Stimulated activated CD4-positive, alpha-beta T cell treated with anti-CD3 and anti-CD28 coated beads, Interleukin-2, amount 100 ng/mL, for 48 hours (primary cell): ENCODE measurements around the gene AGXT.

Source experiments
- DNase-seq, 2 donors: peaks; one replicate each; pipeline ENCODE4 v3.0.0-alpha.2; 2020

Gene AGXT

DNA sequence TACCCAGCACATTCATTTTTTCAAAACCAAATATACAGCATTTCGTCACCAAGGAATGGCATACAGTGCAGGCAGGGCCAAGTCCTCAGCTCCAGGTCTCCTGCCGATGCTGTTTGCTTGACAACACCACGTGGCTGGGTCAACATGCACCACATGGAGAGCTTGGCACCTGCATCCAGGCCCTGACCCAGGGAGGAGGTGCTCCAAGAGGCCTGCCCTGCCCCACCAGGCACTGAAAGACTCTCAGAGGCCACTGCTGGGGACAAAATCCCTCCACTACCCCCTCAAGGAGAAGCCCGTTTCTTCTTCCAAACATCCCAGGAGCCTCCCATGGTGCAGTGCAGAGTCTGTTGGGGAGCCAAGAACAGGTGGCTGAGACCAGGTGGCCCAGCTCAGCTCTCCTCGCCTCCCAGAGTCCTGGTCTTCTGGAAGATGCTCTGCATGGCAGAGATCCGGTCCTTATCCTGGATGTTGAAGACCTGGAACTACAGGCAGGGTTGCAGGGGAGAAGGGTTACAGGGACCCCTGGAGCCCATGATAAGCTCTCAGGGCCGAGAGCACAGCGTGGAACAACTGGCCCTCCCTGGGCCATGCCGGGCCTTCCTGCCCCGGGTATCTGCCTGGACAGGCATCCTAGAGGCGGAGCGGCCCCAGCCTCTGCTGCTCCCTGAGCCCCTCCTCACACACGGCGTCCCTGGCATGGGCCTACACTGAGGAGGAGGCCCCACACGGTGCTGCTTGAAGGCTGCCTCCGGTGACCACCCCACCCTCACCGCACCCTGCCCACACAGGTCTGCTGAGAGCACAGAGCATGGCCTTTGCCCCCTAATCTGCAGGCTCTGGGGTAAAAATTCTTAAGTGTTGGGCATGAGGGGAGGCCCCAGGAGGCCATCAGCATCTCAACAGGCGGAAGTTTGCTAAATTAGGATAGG is 18.3 kb downstream of the AGXT start:
- DNase-seq = no peak

DNA sequence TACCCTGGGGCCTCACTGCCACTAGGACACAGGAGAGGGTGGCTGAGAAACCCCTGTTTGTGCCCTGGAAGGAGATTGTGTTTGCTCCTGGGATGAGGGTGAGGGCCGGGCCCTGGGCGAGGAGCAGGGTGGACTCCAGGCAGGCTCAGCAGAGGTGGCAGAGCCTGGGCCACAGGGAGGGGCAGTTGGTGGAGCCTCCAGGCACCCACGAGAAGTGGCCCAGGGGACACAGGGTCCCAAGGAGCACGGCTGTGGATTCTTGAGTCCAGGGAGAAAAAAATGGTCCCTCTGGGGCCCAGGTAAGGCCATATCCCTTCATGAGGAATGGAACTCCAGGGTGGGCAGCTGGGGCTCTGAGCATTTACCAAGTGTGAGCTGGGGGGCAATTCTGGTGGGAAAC is 19.0 kb downstream of the AGXT start:
- DNase-seq = no peak

DNA sequence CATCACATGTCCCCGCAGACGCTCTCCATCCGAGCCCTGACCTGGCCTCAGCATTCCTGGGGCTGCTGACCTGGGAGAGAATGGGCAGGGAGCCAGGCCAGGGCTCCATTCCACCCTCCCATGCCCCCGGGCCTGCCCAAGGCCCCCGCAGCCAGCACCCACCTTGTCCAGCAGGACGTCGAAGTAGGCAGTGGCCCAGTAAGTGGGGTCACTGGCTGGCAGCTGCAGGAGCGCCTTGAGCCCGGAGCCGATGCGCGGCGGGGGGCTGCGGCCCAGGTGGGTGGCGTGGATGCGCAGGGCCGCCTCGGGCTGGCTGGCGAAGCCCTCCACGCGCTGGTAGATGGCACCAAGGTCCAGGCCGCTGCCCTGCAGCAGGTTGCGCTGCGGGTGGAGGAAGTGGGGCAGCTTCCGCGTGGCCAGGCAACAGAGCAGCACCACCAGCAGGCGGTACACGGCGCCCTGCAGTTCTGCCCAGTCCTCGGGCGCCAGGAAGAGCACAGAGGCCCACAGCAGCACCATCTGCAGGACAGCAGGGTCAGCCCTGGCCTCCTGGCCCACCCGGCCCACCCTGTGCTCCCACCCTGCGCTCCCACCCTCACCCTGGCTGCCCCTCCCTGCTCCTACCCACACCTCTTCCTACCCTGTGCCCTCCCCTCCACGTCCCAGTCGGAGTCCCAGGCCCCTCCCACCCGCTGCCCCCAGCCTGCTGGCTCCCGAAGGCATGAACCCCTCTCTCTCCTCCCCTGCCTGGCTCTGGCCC is 19.7 kb downstream of the AGXT start:
- DNase-seq = no peak

DNA sequence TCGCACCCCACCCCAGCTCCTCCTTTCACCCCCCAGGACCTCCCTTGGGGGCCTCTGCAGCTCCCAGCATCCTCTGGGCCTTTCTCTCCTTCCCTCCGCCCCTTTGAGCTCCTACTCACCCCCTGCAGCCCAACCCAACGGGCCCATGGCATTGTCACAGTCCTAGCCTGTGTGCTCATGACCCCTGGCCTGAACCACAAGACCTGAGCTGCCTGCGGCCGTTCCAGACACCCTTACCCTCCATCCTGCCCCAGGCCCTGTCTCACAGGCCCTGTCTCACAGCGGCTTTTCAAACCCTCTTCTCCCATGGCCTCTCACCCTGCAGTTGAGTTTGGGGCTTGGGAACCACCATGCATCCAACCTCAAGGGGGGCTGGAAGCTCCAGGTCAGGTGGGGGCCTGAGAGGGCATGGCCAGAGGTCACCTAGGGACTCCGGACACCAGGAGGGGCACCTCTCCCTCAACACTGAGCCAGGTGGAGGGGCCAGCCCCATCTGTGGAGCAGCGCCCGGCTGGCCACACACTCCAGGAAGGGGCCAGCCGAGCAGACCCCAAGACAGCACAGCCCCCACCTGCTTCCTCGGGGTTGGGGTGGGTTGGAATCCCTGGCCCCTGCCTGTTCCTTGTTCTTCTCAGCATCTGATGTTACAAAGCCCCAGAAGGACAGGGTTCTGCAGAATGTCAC is 20.4 kb downstream of the AGXT start:
- no peak for DNase-seq

DNA sequence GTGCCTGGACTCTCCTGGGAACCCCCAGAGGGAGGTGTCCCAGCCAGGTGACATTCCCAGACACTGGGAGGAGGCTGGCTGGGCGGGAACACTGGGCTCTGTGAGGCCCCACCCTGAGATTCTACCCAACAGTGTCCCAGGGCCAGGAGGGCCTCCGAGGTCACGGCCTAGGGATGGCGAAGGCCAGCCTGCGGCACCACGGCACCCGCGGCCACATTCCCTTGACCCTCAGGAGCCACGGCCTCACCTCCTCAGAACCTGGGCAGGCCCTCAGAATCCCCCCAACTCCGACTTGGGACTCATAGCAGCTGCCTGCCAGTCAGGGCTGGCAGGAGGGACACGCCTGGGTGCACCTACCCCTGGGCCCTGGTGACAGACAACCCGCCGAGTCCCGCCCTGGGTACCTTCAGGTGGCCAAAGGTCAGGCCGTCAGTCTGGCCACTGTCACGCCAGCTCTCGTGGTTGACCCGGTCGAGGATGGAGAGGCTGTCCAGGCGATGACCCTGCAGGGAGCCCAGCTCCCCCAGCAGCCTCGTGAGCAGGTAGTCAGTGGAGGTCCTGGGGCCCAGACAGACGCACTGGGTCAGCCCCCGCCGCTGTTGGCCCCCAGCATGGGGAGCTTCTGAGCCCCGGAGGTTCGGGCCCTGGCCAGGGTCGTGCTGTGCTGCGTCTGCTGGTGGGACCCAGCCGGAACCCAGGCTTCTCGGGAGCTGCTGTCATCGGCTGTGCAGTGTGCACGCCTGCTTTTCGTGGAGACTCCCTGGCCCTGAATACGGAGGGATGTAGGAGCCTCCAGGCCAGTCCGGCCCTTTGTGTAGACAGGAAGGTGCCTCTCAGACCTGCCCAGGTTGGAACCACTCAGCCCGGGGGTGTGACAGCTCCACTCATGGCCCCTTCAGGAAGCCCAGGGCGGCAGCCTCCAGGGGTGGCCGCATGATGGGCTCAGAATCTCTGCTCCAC is 21.3 kb downstream of the AGXT start:
- DNase-seq = no peak

DNA sequence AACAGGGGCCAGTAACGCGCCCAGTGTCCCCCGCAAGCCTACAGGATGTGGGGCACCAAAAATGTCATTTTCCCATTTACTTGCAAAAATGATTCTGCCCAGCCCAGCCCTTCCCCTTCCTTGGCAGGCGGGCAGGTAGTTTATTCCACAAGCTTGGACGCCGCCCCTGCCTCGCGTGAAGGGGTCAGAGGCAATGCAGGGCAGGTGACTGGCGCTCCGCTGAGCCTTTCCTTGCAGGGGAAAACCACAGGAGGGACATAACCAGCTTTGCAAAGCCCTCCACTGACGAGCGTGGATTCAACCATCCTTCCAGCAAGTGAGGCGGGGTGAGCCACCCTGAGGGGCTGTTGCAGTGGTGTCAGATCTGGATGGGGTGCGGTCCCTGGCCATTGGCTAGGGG is 22.1 kb downstream of the AGXT start:
- no peak for DNase-seq

DNA sequence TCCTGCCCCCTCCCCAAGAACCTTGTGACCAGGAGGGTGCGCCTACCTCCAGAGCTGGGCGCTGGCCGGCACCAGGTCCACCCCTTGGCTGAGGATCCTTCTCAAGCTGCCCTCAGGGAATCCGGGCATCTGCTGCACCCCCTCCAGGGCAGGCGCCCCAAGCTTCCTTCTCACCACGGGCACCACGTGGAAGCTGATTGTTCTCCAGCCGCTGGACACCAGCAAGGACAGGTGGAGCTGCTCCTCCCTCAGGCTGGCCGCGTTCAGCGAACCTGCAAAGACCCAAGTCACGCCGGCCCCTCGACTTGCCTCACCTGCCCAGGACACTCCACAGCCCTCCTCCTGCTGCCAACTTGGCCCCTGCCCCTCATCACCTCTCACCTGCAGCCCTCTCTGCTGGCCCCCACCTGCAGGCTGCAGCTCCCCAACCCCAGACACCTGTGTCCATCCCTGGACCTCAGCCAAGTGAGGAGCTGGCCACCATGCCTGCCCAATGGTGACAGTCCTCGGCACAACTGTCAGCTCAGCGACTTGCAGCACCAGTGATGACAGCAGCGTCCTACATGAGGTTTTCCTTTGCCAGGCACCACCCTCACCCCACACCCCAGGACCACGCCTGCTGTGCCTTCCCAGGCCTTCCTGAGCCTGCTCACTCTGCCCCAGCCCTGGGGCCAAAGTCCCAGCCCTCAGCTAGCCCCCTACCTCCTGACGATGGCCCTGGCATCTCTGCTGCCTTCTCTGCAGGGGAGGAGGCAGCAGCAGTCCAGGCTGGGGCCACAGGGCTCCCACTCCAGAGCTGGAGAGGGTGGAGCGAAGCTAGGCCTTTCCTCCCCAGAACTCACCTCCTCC is 23.1 kb downstream of the AGXT start:
- no peak for DNase-seq

DNA sequence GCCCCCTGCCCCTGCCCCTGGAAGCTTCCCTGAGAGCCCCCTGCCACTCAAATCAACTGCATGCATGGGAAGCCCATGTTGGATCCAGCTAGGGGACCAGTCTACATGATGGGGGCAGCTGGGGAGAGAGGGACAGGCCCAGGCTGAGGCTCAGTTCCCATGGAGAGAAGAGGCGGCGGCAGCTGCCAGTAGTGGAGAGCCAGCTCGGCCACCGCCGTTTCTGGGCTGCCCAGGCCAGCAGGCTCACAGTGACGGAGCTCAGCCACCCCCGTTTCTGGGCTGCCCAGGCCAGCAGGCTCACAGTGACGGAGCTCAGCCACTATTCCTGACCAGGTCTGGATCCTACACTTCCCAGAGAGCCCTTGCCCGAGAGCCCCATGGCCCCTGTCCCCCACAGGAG is 23.7 kb downstream of the AGXT start:
- DNase-seq = no peak

DNA sequence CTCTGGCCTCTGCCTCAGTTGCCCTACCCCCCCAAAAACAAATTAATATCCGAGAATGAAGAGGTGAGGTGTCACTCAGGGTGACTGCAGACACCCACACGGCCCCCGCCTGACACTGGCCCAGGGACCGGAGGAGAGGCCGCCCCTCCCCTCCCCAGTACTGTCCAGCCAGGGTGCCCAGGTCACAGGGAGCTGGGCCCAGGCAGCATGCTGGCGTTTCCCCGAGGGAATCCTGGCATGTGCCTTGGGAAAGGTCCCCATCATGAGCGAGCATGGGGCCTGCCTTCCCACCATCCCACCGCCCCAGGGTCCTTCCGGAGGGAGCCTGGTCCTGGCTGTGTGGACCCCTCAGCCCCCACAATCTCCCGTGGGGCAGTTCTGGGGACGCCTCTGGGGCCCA is 24.3 kb downstream of the AGXT start:
- DNase-seq = no peak

DNA sequence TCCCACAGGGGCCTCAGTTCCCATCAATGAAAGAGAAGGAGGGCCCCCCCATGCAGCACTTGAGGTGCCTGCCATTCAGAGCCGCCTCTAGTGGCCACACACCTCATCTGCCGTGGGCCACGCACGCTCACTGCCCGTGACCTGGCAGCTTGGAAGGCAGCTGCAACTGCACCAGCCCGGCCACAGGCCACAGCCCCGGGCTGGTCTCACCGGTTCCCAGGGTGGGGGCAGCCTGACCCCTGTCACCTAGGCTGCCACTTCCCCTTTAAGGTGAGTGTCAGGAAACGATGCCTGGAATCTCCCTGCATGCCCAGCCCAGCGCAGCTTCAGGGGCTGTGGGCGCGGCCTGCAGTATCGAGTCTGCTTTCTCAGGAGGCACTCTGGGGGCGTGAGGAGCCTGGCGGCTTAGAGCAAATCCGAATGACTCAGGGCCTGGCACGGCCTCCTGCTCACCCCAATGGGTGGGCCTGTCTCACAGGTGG is 24.8 kb downstream of the AGXT start:
- DNase-seq = peak in 1 of 2 donors; percentile 32

DNA sequence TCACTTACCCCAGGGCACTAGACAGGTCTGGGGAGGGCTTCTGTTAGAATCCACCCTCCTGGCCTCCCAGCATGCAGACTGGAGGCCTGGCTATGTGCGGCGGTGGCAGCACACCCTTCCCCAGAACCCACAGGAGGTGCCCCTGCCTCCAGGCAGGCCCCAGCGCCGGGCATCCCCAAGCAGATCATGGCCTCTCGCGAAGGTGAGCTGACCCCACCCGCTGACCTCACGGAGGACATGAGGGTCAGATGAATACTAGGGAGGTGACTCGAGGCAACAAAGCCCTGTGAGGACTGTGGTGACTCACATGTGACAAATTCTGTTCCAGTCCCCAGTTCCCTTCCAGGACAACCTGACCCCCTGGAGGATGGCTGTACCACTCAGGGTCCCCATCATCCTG is 25.4 kb downstream of the AGXT start:
- no peak for DNase-seq

DNA sequence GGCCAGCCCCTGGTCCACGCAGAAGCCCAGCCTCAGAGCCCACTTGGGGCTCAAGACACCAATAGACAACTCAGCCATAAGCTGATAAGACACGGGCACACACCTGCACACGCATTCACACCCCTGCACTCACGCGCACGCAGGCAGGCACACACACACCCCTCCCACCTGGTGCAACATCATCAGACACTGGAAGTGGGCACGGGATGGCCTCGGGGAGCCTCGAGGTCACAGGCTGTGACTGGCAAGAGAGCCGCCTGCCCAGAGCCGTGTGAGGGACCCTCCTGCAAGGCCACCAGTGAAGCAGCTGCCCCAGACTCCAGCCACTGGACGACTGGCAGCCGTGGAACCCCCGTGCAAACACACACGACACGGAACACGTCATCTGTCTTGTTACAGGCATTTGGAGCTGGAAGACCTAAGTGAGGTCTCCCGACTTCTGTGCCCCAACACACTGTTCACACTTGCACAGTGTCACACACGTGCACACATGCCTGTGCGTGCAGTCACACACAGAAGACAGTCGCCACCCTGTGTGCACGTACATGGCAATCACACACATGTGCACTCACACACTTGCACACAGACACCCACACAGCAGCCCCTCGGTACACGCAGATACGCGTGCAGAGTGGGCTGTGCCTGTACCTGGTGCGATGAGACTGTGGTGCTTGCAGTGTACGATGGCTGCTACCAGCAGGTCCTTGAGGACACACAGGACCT is 26.4 kb downstream of the AGXT start:
- no peak for DNase-seq

DNA sequence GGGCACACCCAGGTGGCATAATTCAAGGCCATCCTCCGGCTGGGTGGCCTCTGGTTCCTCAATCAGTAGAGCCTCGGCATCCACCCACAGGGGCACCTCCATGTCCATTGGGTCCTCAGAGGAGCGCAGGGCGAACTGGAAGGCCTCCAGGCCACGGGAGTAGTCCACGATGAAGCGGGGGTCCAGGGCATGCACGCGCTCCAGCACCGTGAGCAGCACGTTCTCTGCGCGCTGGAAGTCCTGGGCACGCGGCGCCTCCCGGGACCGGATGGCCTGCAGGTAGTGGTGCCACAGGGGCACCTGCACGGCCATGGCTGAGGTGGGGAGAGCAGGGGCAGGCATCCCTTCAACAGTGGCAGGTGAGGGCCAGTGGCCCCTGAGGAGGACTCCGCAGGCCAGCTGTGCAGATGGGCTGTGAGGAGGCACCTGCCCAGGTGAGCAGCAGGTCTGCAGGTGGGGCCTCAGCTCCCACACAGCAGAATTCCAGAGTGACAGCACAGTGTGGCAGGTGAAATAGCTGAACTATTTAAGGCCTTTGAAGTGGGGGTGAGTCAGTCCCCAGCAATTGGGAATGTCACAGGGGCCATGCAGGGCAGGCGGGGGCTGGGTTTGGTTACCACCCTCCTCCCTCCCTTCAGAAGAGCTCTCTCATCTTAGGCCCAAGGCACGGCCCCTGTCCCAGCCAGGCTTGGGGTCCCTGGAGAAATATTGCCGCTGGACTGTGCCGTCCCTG is 27.2 kb downstream of the AGXT start, which contains the start of gene MAB21L4:
MAB21L4 (minus strand) TSS at position 501 of the 733 bp plus-strand sequence; CDS start at position 342, 159 bp downstream.
- no peak for DNase-seq

DNA sequence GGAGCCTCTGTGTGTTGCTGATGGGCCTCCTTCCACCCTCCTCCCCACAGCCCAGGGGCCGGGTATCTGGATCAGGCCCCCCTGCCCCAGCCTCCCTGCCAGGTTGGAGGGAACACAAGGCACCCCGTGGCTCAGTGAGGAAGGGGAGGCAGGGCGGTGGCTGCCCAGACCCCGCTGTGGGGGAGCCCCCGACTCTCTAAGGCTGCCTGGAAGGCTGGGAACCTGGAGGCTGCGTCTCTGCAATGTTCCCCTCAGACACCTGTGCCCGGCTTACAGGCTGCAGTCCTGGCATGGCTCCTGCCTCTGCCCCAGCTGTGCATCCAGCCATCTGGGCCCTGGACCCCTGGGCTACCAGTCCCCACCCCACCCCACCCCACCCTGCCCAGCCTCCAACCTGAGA is 27.8 kb downstream of the AGXT start:
- DNase-seq = no peak

DNA sequence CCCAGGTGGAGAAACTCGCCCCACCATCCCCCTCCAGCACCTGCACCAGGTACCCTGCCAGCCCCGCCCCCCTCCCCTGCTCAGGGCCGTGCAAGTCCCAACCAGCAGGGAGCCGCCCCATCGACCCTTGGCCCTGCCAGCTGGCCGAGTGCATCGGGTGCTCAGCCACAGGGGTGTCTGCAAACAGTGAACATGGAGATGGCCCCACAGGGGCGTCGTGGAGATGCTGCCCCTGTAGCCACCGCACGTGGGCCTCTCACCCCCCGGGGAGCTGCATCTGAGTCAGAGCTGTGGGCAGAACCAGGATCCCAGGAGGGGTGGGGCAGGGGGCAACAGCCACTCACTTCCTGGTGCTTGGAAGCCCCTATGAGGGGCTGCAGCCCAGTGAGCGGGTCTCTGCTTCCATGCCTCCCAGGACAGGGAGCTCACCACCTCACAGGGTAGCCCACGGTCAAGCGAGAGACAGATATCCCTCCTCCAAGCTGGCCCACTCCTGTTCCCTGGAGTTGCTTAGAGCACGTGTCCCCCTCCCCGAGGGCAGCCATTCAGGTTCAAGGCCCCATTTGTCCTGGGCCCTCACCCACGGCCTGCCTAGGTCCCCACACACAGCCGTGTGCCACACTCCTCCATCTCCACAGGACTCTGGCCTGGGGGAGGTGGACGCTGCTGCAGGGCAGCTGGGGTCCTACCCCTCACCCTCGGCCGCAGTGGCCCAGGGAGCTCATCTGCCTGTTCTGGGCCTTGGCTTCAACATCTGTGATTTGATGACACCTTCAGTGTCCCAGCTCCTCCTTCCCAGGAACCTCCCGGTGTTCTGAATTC is 28.5 kb downstream of the AGXT start:
- DNase-seq = no peak

DNA sequence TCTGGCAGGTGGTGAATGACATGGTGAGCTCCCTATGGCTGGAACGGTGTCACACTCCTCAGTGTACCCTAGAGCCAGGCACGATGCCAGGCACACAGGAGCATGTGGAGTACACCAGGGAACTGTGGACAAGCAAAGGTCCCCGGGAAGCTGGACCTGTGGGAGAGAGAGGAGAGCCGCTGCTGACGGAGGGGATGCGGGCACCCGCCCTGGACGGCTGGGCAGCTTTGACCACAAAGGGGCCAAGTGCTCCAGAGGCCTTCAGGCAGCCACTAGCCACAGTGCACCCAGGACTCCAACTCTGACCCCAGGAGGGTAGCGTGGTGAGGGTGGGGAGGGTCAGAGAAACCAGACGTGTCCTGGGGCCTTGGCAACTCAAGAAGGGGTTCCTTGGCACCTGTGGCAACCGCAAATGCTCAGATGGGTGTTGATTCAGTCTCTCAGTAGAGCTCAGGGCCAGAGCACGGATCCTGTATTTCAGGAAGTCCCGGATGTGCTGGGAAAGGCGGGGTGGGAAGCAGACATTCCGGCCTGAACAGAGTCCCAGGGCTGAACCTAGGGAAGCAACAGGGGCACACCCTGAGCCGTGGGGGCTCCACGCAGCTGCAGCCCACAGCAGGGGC is 29.6 kb downstream of the AGXT start:
- DNase-seq = no peak

DNA sequence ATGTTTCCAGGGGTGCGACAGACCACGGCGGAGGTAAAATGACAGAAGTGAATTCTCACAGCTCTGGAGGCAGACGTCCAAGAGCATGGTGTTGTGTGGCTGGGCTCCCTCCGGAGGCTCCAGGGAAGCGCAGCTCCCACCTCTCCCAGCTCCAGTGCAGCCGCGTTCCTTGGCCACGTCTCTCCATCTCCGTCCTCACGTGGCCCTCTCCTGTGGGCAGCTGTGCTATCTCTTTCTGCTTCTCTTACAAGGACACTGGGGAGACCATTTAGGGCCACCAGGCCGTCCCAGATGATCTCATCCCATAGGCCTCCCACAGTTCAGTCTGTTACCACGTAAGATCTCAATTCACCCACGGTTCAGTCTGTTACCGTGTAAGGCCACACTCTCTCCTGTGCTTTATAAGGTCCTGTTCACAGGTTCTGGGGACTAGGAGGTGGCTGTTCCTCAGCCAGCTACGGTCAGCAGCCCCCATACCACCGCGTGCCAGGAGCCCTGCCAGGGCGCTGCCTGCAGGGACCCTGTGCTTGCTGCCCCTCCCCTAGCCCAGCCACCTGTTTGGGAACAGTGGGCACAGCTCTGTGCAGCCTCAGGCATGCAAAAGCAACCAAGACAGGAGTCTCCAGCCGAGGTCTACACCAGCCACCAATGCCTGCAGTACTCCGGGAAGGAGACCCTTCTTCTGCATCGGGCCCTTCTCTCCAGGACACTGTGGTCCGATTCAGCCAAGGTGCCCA is 30.3 kb downstream of the AGXT start:
- no peak for DNase-seq

DNA sequence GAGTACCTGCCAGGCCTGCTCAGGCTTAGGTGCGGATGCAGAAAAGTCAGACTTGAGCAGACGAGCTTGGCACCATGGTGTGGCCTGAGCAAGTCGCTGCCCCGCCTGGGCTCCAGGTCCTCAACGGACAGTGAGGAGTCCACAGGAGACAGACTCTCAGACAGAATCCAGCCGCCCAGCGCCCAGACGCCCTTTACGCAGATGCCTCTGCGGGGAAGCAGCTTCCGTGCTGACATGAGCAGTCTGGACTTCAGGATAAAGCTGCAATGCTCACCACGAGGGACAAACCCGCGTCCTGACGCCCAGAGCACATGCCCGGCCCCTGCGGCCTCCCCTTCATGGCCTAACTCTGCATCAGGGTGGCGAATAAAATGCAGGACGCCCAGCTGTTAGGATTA is 30.8 kb downstream of the AGXT start:
- no peak for DNase-seq
